NCI-H1436 (cell line): ENCODE results near the gene VPS13A.

Experiments
- DNase-seq: peaks from one replicate; lab custom pipeline; 2025; lab: John Stamatoyannopoulos, UW

The VPS13A gene

DNA sequence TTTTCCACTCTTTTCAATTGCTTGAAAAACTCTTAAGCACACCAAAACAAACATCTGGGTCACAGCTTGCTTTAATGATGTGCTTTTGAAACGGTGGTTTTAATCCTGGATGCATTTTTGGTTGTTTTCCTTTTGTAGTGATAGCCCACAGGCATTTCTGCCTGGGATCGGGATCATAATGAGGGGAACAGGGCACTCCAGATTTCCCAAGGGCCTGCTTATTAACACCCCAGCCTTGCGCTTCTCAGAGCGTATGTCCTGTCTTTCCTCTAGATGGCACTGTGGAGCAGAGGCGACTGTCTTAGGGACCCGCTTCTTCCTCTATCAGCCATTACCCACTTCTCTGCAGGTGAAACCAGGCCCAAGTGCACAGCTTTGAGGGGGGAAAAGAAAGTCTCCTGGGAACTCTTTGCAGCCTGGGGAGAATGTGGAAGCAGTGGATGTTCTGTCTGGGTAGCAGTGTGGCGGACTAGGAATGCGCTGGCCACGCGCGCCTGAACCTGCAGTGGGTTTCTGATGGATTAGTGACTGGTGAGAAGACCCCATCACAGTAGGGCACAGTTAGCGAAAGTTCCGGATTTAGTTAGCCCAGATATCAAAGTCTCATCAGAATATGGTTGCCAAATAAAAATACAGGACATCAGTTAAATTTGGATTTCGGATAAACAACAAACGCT lies 280.7 kb downstream of the VPS13A start:
- DNase-seq, result peak; percentile 80

DNA sequence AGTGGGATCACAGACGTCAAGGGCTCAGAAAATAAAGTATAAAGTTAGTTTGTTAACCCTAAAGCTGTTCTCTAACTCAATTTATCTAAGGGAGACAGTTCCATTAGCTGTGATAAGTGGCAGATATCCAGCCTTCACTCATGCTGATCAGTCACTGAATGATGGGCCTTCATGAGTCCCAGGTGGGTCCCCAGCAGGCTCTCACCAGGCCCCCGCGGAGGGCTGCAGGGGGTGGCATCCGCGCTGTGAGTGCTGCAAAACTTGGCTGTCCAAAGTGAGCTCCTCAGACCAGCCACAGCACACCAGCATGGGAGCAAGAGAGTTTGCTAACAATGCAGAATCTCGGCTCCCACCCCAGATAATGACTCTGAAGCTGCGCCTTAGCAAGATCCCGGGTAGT lies 283.6 kb downstream of the VPS13A start:
- DNase-seq, result no peak

DNA sequence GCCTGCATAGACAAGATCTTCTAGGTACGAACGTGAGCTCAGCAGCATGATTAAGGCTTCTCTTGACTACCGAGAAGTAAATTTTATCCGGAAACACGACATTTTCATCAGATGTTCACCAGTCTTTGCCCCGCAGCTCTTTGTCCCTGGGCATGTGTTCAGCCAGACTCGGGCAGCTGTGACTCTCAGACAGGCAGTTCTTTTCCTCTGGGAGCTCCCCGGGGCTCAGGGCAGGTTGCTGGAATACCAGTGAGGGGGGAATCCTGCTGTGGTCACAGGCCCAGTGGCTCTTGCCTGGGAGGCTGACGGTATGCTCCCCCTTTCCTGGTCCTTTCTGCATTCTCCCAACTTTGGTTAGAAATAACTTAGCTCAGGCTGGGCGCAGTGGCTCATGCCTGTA lies 284.7 kb downstream of the VPS13A start:
- no peak for DNase-seq

DNA sequence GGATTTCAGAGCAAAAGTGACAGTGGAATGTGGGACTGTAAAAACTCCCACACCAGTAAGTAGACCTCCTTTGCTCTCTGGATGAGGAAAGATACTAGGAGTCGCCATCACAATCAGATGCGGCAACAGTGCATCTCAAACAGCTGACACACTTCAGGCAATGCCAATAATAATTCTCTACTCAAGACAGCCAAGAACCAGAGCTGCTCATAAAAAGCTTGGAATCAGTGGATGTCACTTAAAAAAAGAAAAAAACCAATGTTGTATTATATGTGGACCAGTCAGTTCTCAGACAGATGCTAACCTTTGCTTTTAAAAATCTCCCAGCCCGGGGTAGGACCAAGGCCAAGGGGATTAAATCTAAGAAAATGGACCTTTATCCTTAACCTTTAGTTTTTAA lies 285.8 kb downstream of the VPS13A start:
- DNase-seq, result no peak

DNA sequence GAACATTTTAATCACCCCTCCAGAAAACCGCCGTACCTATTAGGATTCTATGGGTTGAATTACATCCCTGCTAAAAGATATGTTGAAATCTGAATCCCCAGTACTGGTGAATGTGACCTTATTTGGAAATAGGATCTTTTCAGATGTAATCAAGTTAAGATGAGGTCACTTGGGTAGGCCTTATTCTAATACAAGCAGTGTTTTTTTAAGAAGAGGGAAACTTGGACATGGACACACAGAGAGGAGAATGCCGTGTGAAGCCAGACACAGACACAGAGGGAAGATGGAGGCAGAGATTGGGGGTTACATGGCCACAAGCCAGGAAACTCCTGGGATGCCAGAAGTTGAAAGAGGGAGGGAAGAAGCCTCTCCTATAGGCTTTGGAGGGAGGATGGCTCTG lies 287.3 kb downstream of the VPS13A start:
- DNase-seq, result no peak

DNA sequence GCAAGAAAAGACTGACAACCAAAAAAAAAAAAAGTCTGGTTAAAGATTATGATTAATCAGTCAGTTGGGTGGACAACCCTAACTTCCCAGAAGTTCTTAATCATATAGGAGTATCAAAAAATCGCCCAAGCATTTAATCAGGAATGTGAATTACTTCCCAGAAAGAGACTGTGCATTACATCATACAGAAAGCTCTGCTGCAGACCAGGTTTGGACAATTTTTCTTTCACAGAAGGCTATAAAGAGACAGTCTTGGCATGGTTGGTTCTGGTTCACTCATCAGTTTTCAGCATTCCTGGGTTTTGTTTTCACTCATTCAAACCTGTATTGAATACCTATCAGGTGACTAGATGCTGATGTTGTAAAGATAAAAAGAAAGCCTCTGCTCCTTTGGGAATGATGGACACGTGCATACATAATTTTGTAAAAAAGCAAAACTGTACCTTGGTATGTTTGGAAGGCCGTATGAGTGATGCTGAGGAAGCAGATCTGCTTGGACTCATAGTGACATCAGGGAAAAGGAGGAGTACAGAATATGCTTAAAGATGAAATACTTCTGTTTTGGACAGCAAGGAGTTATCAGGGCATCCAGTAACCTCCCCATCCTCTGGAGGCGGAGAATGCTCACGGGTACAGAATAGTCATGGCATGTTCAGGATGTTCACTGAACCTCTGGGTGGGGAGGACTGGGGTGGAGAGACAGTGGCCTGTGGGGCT lies 292.3 kb downstream of the VPS13A start:
- DNase-seq, result no peak
